HEK293 (cell line): Measurements from ENCODE around the gene ZNF35.

Source experiments
- CTCF ChIA-PET: fragments of 350-600 bp; formaldehyde crosslinking; extraction: SDS; loops from one replicate; lab custom pipeline; 2021; ENCODE audit warnings: antibody characterized with exemption; lab: Yijun Ruan, JAX
- POLR2A ChIA-PET: fragments of 300-600 bp; formaldehyde crosslinking; extraction: SDS; loops from one replicate; lab custom pipeline; 2020; ENCODE audit warnings: antibody characterized with exemption, inconsistent platforms; lab: Yijun Ruan, JAX
- H3K27ac ChIP-seq: fragments of 200-500 bp; sonication (Bioruptor generic); 2 replicates; pipeline ENCODE4 v1.5.1; 2014; ENCODE audit warnings: low read depth, low read length, control low read depth, inconsistent platforms; ENCODE audit errors: extremely low read depth
- H3K36me3 ChIP-seq, 2 experiments: fragments of 200-500 bp in 1 of 2; sonication (Bioruptor generic) in 1 of 2; 1 replicate in 1 of 2; 2 replicates in 1 of 2; pipeline ENCODE4 v1.5.1; 2014 to 2017; ENCODE audit warnings: inconsistent platforms in 2 of 2, low read length in 2 of 2; ENCODE audit not compliant: control insufficient read depth in 2 of 2, insufficient read depth in 1 of 2
- H3K4me1 ChIP-seq: fragments of 200-500 bp; sonication (Bioruptor generic); 2 replicates; pipeline ENCODE4 v1.5.1; 2014; ENCODE audit warnings: mild to moderate bottlenecking, low read length, inconsistent platforms; ENCODE audit not compliant: control insufficient read depth, insufficient read depth
- H3K4me3 ChIP-seq: 2 replicates; pipeline ENCODE4 v1.5.1; 2011; ENCODE audit warnings: low read depth, mild to moderate bottlenecking, control low read depth, low read length, moderate library complexity
- H3K9me3 ChIP-seq: fragments of 200-500 bp; sonication (Bioruptor generic); 2 replicates; pipeline ENCODE4 v1.5.1; 2014; ENCODE audit warnings: low read depth, low read length, inconsistent platforms; ENCODE audit not compliant: control insufficient read depth, insufficient read depth
- FEZF1 ChIP-seq: fragments of 450-650 bp; formaldehyde crosslinking; IDR thresholded peaks from 2 replicates; pipeline ENCODE4 v1.5.1; 2016; ENCODE audit warnings: missing biosample characterization, missing genetic modification characterization
- PRDM10 ChIP-seq: fragments of 450-650 bp; formaldehyde crosslinking; IDR thresholded peaks from 2 replicates; pipeline ENCODE4 v1.5.1; 2016; ENCODE audit warnings: missing biosample characterization, missing genetic modification characterization
- SP3 ChIP-seq: fragments of 450-650 bp; formaldehyde crosslinking; IDR thresholded peaks from 2 replicates; pipeline ENCODE4 v1.5.1; 2016; ENCODE audit warnings: missing biosample characterization, missing genetic modification characterization
- ZBTB1 ChIP-seq: fragments of 450-650 bp; formaldehyde crosslinking; IDR thresholded peaks from 2 replicates; pipeline ENCODE4 v1.5.1; 2016; ENCODE audit warnings: missing biosample characterization, missing genetic modification characterization
- ZBTB11 ChIP-seq: fragments of 450-650 bp; formaldehyde crosslinking; conservative IDR thresholded peaks from 2 replicates; pipeline ENCODE4 v1.5.1; 2016; ENCODE audit warnings: low read depth, missing biosample characterization, missing genetic modification characterization
- ZBTB21 ChIP-seq: fragments of 450-650 bp; formaldehyde crosslinking; IDR thresholded peaks from 2 replicates; pipeline ENCODE4 v1.5.1; 2017; ENCODE audit warnings: missing biosample characterization, missing genetic modification characterization
- ZIC2 ChIP-seq: fragments of 450-650 bp; formaldehyde crosslinking; IDR thresholded peaks from 2 replicates; pipeline ENCODE4 v1.5.1; 2016; ENCODE audit warnings: missing biosample characterization, missing genetic modification characterization
- ZNF157 ChIP-seq: fragments of 450-650 bp; formaldehyde crosslinking; IDR thresholded peaks from 2 replicates; pipeline ENCODE4 v1.5.1; 2016; ENCODE audit warnings: missing biosample characterization, missing genetic modification characterization
- ZNF174 ChIP-seq: fragments of 450-650 bp; formaldehyde crosslinking; IDR thresholded peaks from 2 replicates; pipeline ENCODE4 v1.5.0; 2017; ENCODE audit warnings: missing biosample characterization, mild to moderate bottlenecking, missing genetic modification characterization
- ZNF19 ChIP-seq: fragments of 450-650 bp; formaldehyde crosslinking; IDR thresholded peaks from 2 replicates; pipeline ENCODE4; 2016; ENCODE audit warnings: missing biosample characterization, missing genetic modification characterization, low read depth
- ZNF23 ChIP-seq: fragments of 450-650 bp; formaldehyde crosslinking; IDR thresholded peaks from 2 replicates; pipeline ENCODE4 v1.5.1; 2016; ENCODE audit warnings: missing biosample characterization, missing genetic modification characterization, borderline replicate concordance
- ZNF560 ChIP-seq: fragments of 450-650 bp; formaldehyde crosslinking; IDR thresholded peaks from 2 replicates; pipeline ENCODE4 v1.5.1; 2017; ENCODE audit warnings: missing biosample characterization, missing genetic modification characterization, borderline replicate concordance
- ZNF692 ChIP-seq: fragments of 450-650 bp; formaldehyde crosslinking; IDR thresholded peaks from 2 replicates; pipeline ENCODE4 v1.5.1; 2016; ENCODE audit warnings: missing biosample characterization, missing genetic modification characterization
- ZNF707 ChIP-seq: fragments of 450-650 bp; formaldehyde crosslinking; IDR thresholded peaks from 2 replicates; pipeline ENCODE4 v1.5.1; 2016; ENCODE audit warnings: missing biosample characterization, missing genetic modification characterization
- ZNF791 ChIP-seq: fragments of 450-650 bp; formaldehyde crosslinking; IDR thresholded peaks from 2 replicates; pipeline ENCODE4 v1.5.1; 2016; ENCODE audit warnings: missing biosample characterization, missing genetic modification characterization
- TF ChIP-seq, protein P1 (sequence below): fragments of 450-650 bp; formaldehyde crosslinking; IDR thresholded peaks from 2 replicates; pipeline ENCODE4 v1.5.1; 2016; ENCODE audit warnings: missing biosample characterization, missing genetic modification characterization
- TF ChIP-seq, protein P2 (sequence below): fragments of 450-650 bp; formaldehyde crosslinking; conservative IDR thresholded peaks from 2 replicates; pipeline ENCODE4 v1.5.1; 2016; ENCODE audit warnings: low read depth, missing biosample characterization, missing genetic modification characterization
- TF ChIP-seq, protein P3 (sequence below): fragments of 450-650 bp; formaldehyde crosslinking; IDR thresholded peaks from 2 replicates; pipeline ENCODE4 v1.5.1; 2017; ENCODE audit warnings: missing biosample characterization, missing genetic modification characterization
- TF ChIP-seq, protein P4 (sequence below): fragments of 450-650 bp; formaldehyde crosslinking; IDR thresholded peaks from 2 replicates; pipeline ENCODE4 v1.5.1; 2016; ENCODE audit warnings: missing biosample characterization, missing genetic modification characterization

The ZNF35 gene

GRCh38 chr3:44632193-44632592 lies 16.3 kb upstream of the ZNF35 start (continued):
- TF ChIP-seq, protein P1, sequence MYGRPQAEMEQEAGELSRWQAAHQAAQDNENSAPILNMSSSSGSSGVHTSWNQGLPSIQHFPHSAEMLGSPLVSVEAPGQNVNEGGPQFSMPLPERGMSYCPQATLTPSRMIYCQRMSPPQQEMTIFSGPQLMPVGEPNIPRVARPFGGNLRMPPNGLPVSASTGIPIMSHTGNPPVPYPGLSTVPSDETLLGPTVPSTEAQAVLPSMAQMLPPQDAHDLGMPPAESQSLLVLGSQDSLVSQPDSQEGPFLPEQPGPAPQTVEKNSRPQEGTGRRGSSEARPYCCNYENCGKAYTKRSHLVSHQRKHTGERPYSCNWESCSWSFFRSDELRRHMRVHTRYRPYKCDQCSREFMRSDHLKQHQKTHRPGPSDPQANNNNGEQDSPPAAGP (tag by site-specific recombination): no peak
- TF ChIP-seq ZNF23 (tag by site-specific recombination): no peak
- no peak for TF ChIP-seq ZNF174 (tag by site-specific recombination)
- TF ChIP-seq SP3 (tag by site-specific recombination): no peak
- TF ChIP-seq, protein P2, sequence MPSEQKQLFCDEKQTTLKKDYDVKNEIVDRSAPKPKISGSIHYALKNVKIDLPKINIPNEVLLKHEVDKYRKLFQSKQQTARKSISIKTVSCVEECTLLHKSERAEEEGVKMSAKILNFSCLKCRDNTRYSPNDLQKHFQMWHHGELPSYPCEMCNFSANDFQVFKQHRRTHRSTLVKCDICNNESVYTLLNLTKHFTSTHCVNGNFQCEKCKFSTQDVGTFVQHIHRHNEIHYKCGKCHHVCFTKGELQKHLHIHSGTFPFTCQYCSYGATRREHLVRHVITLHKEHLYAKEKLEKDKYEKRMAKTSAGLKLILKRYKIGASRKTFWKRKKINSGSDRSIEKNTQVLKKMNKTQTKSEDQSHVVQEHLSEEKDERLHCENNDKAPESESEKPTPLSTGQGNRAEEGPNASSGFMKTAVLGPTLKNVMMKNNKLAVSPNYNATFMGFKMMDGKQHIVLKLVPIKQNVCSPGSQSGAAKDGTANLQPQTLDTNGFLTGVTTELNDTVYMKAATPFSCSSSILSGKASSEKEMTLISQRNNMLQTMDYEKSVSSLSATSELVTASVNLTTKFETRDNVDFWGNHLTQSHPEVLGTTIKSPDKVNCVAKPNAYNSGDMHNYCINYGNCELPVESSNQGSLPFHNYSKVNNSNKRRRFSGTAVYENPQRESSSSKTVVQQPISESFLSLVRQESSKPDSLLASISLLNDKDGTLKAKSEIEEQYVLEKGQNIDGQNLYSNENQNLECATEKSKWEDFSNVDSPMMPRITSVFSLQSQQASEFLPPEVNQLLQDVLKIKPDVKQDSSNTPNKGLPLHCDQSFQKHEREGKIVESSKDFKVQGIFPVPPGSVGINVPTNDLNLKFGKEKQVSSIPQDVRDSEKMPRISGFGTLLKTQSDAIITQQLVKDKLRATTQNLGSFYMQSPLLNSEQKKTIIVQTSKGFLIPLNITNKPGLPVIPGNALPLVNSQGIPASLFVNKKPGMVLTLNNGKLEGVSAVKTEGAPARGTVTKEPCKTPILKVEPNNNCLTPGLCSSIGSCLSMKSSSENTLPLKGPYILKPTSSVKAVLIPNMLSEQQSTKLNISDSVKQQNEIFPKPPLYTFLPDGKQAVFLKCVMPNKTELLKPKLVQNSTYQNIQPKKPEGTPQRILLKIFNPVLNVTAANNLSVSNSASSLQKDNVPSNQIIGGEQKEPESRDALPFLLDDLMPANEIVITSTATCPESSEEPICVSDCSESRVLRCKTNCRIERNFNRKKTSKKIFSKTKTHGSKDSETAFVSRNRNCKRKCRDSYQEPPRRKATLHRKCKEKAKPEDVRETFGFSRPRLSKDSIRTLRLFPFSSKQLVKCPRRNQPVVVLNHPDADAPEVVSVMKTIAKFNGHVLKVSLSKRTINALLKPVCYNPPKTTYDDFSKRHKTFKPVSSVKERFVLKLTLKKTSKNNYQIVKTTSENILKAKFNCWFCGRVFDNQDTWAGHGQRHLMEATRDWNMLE: no peak
- TF ChIP-seq ZBTB1: no peak
- TF ChIP-seq ZBTB21 (tag by site-specific recombination): no peak
- TF ChIP-seq ZIC2 (tag by site-specific recombination): no peak
- no peak for TF ChIP-seq ZNF707 (tag by site-specific recombination)

- H3K36me3 ChIP-seq: peaks cover 0 to 63% of the 10 kb centered on the region in 2 experiments; a peak in 2 of 3 replicates
- ChIA-PET POLR2A (no interaction called here), CTCF (no interaction called here)
- no peak overlapping the region for H3K27ac ChIP-seq
- H3K4me3 ChIP-seq: no peak overlapping the region
- no peaks in the 10 kb centered on the region for H3K4me1 ChIP-seq
- TF ChIP-seq, protein P3, sequence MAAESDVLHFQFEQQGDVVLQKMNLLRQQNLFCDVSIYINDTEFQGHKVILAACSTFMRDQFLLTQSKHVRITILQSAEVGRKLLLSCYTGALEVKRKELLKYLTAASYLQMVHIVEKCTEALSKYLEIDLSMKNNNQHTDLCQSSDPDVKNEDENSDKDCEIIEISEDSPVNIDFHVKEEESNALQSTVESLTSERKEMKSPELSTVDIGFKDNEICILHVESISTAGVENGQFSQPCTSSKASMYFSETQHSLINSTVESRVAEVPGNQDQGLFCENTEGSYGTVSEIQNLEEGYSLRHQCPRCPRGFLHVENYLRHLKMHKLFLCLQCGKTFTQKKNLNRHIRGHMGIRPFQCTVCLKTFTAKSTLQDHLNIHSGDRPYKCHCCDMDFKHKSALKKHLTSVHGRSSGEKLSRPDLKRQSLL (tag by site-specific recombination): no peak
- no peak for TF ChIP-seq ZNF791
- no peak for TF ChIP-seq ZNF692 (tag by site-specific recombination)
- no peak for TF ChIP-seq FEZF1 (tag by site-specific recombination)
- TF ChIP-seq ZBTB11 (tag by site-specific recombination): no peak
- TF ChIP-seq ZNF19 (tag by site-specific recombination): no peak
- TF ChIP-seq, protein P4, sequence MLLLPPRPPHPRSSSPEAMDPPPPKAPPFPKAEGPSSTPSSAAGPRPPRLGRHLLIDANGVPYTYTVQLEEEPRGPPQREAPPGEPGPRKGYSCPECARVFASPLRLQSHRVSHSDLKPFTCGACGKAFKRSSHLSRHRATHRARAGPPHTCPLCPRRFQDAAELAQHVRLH (tag by site-specific recombination): no peak
- TF ChIP-seq ZNF157 (tag by site-specific recombination): no peak
- no peak for TF ChIP-seq PRDM10 (tag by site-specific recombination)
- no peak for TF ChIP-seq ZNF560 (tag by site-specific recombination)
- TF ChIP-seq, all 188 proteins: peak for 0
- no peaks in the 10 kb centered on the region for H3K9me3 ChIP-seq
These were observed 6.2 kb upstream of the ZNF35 start for GRCh38 chr3:44642337-44642736.
